HEK293 (cell line): ENCODE data around the gene PI4KB.
"Not testable (repeated sequence)": the region's sequence is repeated elsewhere in the genome, so short reads cannot be mapped to it uniquely, and the experiment has no call there.

ENCODE experiments used
- CTCF ChIA-PET: fragments of 350-600 bp; formaldehyde crosslinking; extraction: SDS; loops from one replicate; lab custom pipeline; 2021; ENCODE audit warnings: antibody characterized with exemption; lab: Yijun Ruan, JAX
- POLR2A ChIA-PET: fragments of 300-600 bp; formaldehyde crosslinking; extraction: SDS; loops from one replicate; lab custom pipeline; 2020; ENCODE audit warnings: antibody characterized with exemption, inconsistent platforms; lab: Yijun Ruan, JAX
- H3K27ac ChIP-seq: fragments of 200-500 bp; sonication (Bioruptor generic); 2 replicates; pipeline ENCODE4 v1.5.1; 2014; ENCODE audit warnings: low read depth, low read length, control low read depth, inconsistent platforms; ENCODE audit errors: extremely low read depth
- H3K36me3 ChIP-seq, 2 experiments: fragments of 200-500 bp in 1 of 2; sonication (Bioruptor generic) in 1 of 2; 1 replicate in 1 of 2; 2 replicates in 1 of 2; pipeline ENCODE4 v1.5.1; 2014 to 2017; ENCODE audit warnings: inconsistent platforms in 2 of 2, low read length in 2 of 2; ENCODE audit not compliant: control insufficient read depth in 2 of 2, insufficient read depth in 1 of 2
- H3K4me1 ChIP-seq: fragments of 200-500 bp; sonication (Bioruptor generic); 2 replicates; pipeline ENCODE4 v1.5.1; 2014; ENCODE audit warnings: mild to moderate bottlenecking, low read length, inconsistent platforms; ENCODE audit not compliant: control insufficient read depth, insufficient read depth
- H3K4me3 ChIP-seq: 2 replicates; pipeline ENCODE4 v1.5.1; 2011; ENCODE audit warnings: low read depth, mild to moderate bottlenecking, control low read depth, low read length, moderate library complexity
- H3K9me3 ChIP-seq: fragments of 200-500 bp; sonication (Bioruptor generic); 2 replicates; pipeline ENCODE4 v1.5.1; 2014; ENCODE audit warnings: low read depth, low read length, inconsistent platforms; ENCODE audit not compliant: control insufficient read depth, insufficient read depth
- ZBTB17 ChIP-seq: fragments of 450-650 bp; formaldehyde crosslinking; IDR thresholded peaks from 2 replicates; pipeline ENCODE4 v1.5.1; 2016; ENCODE audit warnings: missing biosample characterization, missing genetic modification characterization
- ZEB2 ChIP-seq: fragments of 450-650 bp; formaldehyde crosslinking; IDR thresholded peaks from 2 replicates; pipeline ENCODE4 v1.5.1; 2016; ENCODE audit warnings: missing biosample characterization, missing genetic modification characterization
- ZFHX2 ChIP-seq: fragments of 450-650 bp; formaldehyde crosslinking; conservative IDR thresholded peaks from 2 replicates; pipeline ENCODE4 v1.5.1; 2016; ENCODE audit warnings: missing biosample characterization, missing genetic modification characterization
- ZNF16 ChIP-seq: fragments of 450-650 bp; formaldehyde crosslinking; IDR thresholded peaks from 2 replicates; pipeline ENCODE4 v1.5.1; 2016; ENCODE audit warnings: low read depth, missing biosample characterization, missing genetic modification characterization
- ZNF24 ChIP-seq: fragments of 450-650 bp; formaldehyde crosslinking; IDR thresholded peaks from 2 replicates; pipeline ENCODE4 v1.5.1; 2016; ENCODE audit warnings: missing biosample characterization, missing genetic modification characterization
- ZNF354C ChIP-seq: fragments of 450-650 bp; formaldehyde crosslinking; IDR thresholded peaks from 2 replicates; pipeline ENCODE4 v1.5.1; 2016; ENCODE audit warnings: missing biosample characterization, missing genetic modification characterization, low read depth, borderline replicate concordance
- ZNF501 ChIP-seq: fragments of 450-650 bp; formaldehyde crosslinking; IDR thresholded peaks from 2 replicates; pipeline ENCODE4 v1.5.1; 2016; ENCODE audit warnings: missing biosample characterization, missing genetic modification characterization
- ZNF596 ChIP-seq: fragments of 450-650 bp; IDR thresholded peaks from 2 replicates; pipeline ENCODE4 v1.5.0; 2018; ENCODE audit warnings: missing biosample characterization, mild to moderate bottlenecking, missing genetic modification characterization, moderate library complexity
- ZNF600 ChIP-seq: fragments of 450-650 bp; formaldehyde crosslinking; IDR thresholded peaks from 2 replicates; pipeline ENCODE4 v1.5.1; 2016; ENCODE audit warnings: missing biosample characterization, missing genetic modification characterization
- ZNF658 ChIP-seq: fragments of 450-650 bp; formaldehyde crosslinking; IDR thresholded peaks from 2 replicates; pipeline ENCODE4; 2016; ENCODE audit warnings: missing biosample characterization, missing genetic modification characterization
- ZNF777 ChIP-seq: fragments of 450-650 bp; formaldehyde crosslinking; IDR thresholded peaks from 2 replicates; pipeline ENCODE4 v1.5.1; 2017; ENCODE audit warnings: missing biosample characterization, missing genetic modification characterization, borderline replicate concordance
- TF ChIP-seq, protein P1 (sequence below): fragments of 450-650 bp; formaldehyde crosslinking; IDR thresholded peaks from 2 replicates; pipeline ENCODE4 v1.5.1; 2016; ENCODE audit warnings: missing biosample characterization, missing genetic modification characterization
- TF ChIP-seq, protein P2 (sequence below): fragments of 450-650 bp; formaldehyde crosslinking; IDR thresholded peaks from 2 replicates; pipeline ENCODE4 v1.5.1; 2017; ENCODE audit warnings: missing biosample characterization, missing genetic modification characterization

PI4KB gene

DNA sequence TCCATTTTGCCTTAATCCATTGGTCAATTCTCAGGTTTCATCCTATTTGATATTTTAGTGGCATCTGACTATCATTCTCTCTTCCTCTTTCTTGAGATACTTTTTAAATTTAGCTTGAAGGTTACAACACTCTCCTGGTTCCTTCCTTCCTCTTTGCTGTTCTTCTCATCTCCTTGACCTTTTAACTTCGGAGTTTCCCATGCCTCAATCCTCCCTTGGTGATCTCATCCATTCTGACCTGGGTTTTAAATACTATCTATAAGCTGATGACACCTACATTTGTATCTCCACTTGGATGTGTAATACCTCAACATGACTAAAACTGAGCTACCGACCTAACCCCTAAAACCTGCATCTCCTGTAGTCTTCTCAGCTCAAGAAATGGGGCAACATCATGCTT lies 50.0 kb downstream of the PI4KB start:
- Histone ChIP-seq H3K4me3 (no peak overlapping the region), H3K9me3 (no peaks in the 10 kb centered on the region), H3K4me1 (no peaks in the 10 kb centered on the region), H3K27ac (no peak overlapping the region), H3K36me3 (peaks cover 0 to 3% of the 10 kb centered on the region in 2 experiments; a peak in 1 of 3 replicates)
- CTCF ChIA-PET: interaction anchor here (0.7 to 1.3 kb wide), 2 partner anchors 17 to 63 kb away, joined by 3 read pairs; no protein-coding TSS in a partner anchor
- TF ChIP-seq ZNF777 (tag by site-specific recombination): no peak
- TF ChIP-seq, protein P1, sequence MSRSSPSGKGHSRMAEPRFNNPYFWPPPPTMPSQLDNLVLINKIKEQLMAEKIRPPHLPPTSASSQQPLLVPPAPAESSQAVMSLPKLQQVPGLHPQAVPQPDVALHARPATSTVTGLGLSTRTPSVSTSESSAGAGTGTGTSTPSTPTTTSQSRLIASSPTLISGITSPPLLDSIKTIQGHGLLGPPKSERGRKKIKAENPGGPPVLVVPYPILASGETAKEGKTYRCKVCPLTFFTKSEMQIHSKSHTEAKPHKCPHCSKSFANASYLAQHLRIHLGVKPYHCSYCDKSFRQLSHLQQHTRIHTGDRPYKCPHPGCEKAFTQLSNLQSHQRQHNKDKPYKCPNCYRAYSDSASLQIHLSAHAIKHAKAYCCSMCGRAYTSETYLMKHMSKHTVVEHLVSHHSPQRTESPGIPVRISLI (tag by site-specific recombination): no peak
- TF ChIP-seq ZNF658 (tag by site-specific recombination): no peak
- TF ChIP-seq ZNF24 (tag by site-specific recombination): no peak
- TF ChIP-seq ZNF16 (tag by site-specific recombination): no peak
- no peak for TF ChIP-seq ZBTB17 (tag by site-specific recombination)
- TF ChIP-seq, protein P2, sequence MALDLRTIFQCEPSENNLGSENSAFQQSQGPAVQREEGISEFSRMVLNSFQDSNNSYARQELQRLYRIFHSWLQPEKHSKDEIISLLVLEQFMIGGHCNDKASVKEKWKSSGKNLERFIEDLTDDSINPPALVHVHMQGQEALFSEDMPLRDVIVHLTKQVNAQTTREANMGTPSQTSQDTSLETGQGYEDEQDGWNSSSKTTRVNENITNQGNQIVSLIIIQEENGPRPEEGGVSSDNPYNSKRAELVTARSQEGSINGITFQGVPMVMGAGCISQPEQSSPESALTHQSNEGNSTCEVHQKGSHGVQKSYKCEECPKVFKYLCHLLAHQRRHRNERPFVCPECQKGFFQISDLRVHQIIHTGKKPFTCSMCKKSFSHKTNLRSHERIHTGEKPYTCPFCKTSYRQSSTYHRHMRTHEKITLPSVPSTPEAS (tag by site-specific recombination): no peak
- TF ChIP-seq ZNF596 (tag by site-specific recombination): no peak
- no peak for TF ChIP-seq ZNF354C (tag by site-specific recombination)
- POLR2A ChIA-PET: no interaction called here

DNA sequence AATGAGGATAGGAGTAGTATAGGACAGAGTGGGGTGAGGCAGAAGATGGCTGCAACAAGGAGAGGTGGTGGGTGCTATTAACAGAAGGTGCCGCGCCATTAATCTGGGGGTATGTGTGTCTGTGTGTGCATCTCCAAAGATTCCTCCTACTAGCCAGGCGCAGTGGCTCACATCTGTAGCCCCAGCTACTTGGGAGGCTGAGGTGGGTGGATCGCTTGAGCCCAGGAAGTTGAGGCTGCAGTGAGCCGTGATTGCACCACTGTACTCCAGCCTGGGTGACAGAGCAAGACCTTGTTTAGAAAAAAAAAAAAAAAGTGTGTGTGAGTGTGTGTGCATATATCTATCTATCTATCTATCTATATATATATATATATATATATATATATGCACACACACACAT lies 51.9 kb downstream of the PI4KB start:
- POLR2A ChIA-PET, CTCF ChIA-PET, H3K9me3 ChIP-seq: not testable (repeated sequence)

DNA sequence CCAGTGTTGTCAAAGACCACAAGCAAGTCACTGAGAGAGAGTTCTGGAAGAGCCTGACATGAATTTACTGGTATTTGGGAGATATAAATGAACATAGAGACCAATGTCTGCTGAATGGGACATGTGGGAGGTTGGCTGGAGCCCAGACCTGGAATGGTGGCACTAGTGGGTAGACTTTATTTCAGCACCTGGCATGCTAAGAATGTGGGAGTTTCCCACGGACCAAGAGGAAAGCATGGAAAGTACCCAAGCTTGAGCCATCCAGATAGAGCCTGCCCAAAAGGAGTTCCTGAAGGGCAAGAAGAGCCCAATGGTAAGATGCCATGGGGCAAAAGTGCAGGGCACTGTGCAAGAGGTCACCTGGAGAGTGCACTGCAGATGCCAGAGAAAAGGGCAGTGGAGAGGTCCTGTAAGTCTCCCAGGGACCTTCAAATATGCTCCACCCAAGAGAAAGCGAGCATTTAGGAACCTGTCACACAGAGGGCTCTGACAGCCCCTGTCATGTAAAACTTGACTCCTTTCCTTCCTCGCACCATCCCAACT lies 53.2 kb downstream of the PI4KB start:
- POLR2A ChIA-PET: interaction anchor here (0.7 kb wide), 1 partner anchor 13 kb away, joined by 3 read pairs; no protein-coding TSS in a partner anchor
- Histone ChIP-seq H3K4me1 (no peaks in the 10 kb centered on the region), H3K27ac (no peak overlapping the region), H3K36me3 (peaks cover 11 to 20% of the 10 kb centered on the region in 2 experiments; a peak in 2 of 3 replicates), H3K9me3 (no peaks in the 10 kb centered on the region), H3K4me3 (no peak overlapping the region)
- TF ChIP-seq ZFHX2 (tag by site-specific recombination) (0 out of 2 replicates have a peak, but pooled peaks have one; percentile 11), ZEB2 (tag by site-specific recombination) (no peak)
- CTCF ChIA-PET: interaction anchor here (0.5 kb wide), 1 partner anchor 71 kb away, joined by 3 read pairs; no protein-coding TSS in a partner anchor

More for the DNA sequence above, 51.9 kb downstream of the PI4KB start:
- not testable (repeated sequence) for H3K4me1 ChIP-seq, H3K4me3 ChIP-seq, H3K27ac ChIP-seq
- peaks cover 0 to 14% of the 10 kb centered on the region in 2 experiments; a peak in 2 of 3 replicates for H3K36me3 ChIP-seq

DNA sequence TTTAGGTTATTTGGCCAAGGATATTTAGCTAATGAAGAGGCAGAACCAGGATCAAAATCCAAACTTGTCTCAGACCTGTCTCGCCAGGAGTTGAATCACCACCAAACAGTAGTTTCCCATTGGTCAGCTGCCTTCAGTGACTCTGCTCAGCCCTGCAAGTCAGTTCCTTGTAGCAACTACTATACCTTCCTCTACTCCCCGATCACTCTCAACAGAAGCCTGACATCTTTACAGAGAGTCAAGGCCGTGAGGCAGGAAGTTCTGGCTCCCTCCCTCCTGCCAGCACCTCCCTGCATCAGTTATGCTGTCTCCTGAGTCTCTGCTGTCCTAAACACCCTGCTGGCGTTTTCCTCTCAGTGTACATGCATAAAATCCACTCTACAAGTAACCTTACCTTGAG lies 59.5 kb downstream of the PI4KB start:
- Histone ChIP-seq H3K27ac (no peak overlapping the region), H3K36me3 (peaks cover 38 to 68% of the 10 kb centered on the region in 2 experiments; a peak in 2 of 3 replicates), H3K9me3 (no peaks in the 10 kb centered on the region), H3K4me1 (no peaks in the 10 kb centered on the region), H3K4me3 (no peak overlapping the region)
- ChIA-PET CTCF (interaction anchor here (0.7 kb wide), 1 partner anchor 76 kb away, joined by 3 read pairs; no protein-coding TSS in a partner anchor), POLR2A (interaction anchor here (2.8 kb wide), 1 partner anchor 14 kb away, joined by 13 read pairs; the partner anchor contains the start of gene ZNF687)
- TF ChIP-seq ZBTB17 (tag by site-specific recombination): peak; percentile 66
- no peak for TF ChIP-seq ZNF501 (tag by site-specific recombination)
- peak; percentile 74 for TF ChIP-seq ZNF600 (tag by site-specific recombination)
